Stimulated activated CD4-positive, alpha-beta T cell treated with anti-CD3 and anti-CD28 coated beads, Interleukin-15, amount 100 ng/mL, for 1 hour (primary cell): Measurements from ENCODE around the gene FAM20C.

Experiments used
- DNase-seq, 2 donors: peaks; one replicate each; pipeline ENCODE4 v3.0.0-alpha.2; 2020; ENCODE audit warnings: low read depth in 1 of 2, low spot score in 1 of 2

FAM20C gene

DNA sequence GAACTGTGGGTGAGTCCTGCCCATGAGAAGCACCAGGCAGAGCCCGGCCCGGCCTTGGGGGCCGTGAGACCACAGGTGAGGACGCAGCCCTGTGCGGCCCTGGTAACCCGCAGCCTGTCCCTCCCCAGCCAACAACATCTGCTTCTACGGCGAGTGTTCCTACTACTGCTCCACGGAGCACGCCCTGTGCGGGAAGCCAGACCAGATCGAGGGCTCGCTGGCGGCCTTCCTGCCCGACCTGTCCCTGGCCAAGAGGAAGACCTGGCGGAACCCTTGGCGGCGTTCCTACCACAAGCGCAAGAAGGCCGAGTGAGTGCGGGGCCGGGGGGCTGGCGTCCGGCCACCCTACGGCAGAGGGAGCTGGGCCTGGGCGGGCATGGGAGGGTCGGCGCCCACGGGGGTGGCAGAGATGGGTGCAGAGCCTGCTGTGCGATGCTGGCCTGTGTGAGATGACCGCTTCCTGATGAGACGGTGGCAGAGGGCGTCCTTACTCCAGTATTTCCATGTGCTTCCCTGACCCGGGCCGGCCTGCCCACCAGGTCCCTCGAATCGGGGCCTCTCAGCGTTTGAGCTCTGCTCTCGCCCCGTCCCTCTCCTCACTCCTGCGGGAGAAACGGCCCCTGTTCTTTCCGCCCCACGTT, 63.5 kb downstream of the FAM20C start:
- no peak for DNase-seq

DNA sequence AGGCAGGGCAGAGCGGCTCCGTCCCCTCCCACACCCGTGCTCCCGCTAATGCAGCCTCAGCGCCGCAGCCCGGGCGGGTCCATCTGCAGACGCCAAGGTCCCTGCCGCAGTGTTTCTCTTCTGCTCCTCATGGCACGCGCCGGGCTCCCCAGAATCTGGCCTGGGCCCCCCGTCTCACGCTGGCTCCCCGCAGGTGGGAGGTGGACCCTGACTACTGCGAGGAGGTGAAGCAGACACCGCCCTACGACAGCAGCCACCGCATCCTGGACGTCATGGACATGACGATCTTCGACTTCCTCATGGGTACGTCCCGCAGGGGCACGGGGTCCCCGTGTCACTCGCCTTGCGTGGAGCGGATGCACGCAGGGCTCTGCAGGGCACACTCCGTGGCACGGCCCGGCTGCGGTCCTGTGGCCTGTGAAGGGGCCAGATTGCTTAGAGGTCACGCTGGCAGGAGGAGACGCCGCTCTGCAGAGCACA, 64.1 kb downstream of the FAM20C start:
- no peak for DNase-seq

DNA sequence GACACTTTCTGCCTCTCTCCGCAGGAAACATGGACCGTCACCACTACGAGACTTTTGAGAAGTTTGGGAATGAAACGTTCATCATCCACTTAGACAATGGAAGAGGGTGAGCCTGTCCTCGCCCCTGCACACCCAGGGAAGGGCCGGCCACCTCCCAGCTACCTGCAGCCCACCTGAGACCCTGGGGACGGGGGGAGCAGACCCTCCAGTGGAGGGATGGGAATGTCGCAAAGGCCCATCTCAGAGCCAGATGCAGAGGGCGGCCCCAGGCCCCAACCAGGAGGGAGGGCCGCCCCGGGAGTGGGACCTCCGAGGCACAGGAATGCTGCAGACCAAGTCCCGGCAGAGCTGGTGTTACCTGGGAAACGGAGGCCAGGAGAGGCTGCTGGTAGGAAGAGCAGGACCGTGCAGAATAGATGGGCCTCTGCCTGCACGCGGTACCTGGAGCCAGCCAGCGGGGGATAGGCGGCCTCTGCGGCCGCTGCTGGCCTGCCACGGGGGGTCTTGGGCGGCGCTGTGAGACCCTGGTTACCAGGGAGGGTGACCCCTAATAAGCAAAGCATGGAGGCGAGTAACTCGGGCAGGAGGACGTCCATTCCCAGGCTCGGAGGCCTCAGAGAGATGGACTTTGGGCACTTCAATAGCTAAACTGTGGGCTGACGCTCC, 64.7 kb downstream of the FAM20C start:
- DNase-seq: no peak

GRCh38 chr7:257647-257992, 65.2 kb downstream of the FAM20C start:
- no peak for DNase-seq

DNA sequence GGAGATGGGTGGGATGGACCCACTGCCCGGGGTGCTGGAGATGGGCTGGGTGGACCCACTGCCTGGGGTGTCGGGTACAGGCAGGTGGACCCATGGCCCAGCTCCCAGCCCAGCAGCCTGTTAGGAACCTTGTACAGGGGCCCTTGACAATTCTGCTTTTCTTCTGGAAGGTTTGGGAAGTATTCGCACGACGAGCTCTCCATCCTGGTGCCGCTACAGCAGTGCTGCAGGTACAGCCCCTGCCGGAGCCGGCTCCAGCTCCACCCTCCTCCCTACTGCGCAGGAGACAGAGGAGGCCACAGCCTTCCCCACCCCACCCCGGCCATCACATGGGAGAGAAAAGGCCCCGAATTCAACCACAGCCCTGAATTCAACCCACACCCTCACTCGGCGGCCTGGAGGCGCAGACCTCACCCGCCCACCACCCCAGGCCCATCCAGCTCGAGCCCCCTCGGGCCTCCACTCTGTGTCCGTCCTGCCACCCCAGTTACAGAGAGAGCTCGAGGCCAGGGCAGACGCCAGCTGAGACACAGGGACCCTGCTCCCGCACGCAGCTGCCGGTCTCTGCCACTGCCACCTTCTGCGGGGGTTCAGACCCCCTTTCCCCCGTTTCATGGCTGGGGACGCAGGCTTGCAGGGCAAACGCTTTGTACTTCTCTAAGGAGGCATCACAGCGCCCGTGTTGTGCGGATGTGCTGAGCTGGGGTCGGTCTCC, 66.3 kb downstream of the FAM20C start:
- no peak for DNase-seq

- no peak for DNase-seq
Measured at GRCh38 chr7:259191-259505, 66.8 kb downstream of the FAM20C start.

- DNase-seq: no peak
Measured at GRCh38 chr7:259751-260405, 67.5 kb downstream of the FAM20C start.

DNA sequence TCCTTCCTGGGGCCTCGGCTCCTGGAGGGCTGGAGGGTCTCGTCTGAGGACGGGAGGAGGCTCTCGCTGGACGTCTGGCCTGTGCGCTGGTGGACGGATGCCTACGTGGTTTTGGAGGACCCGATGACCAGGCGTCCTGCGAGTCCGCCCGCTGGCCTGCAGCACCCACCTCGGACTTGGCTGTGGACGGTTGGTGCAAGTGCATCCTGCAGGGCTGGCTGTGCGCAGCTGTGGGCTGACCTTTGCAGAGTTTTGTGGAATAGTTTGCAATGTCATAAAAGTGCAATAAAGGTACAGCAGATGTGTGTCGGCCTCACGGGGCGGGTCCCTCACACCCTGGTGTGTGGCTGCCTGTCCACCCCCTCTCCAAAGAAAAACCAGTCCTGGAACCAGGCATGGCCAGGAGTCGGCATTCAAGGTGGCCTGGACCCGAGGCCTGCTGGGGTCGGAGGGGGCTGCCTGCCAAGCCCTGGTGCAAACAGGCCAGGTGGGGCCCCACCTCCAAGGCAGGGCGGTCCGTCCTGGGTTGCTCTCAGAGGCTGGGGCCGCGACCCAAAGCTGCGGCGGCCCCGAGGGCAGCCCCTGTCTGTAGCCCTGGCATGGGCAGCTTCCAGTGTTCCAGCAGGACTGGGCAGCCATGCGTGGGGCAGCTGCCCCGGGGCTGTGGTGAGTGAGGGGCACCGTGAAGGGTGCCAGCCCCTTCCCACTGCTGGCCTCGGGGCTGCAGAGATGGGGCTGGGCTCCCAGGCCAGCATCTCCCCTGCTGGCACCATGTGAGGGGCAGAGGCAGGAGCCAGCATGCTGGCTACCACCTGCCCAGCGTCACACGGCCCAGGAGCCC, 68.3 kb downstream of the FAM20C start:
- DNase-seq: no peak

GRCh38 chr7:261341-262250, 69.2 kb downstream of the FAM20C start:
- no peak for DNase-seq

DNA sequence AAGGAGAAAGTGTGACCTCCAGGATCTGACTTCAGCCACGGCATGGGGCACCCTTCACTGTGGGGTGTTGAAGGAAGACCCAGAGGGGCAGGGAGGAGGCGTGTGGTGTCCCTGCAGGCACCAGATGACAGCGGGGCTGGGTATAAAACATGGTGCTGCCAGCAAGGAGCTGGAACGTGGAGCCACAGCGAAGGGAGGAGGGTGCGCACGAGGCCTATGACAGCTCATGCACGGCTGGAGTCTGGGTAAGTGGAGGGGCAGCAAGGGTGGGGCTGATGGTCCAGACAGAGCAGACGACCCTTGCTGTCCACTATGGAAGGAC, 69.8 kb downstream of the FAM20C start:
- no peak for DNase-seq

DNA sequence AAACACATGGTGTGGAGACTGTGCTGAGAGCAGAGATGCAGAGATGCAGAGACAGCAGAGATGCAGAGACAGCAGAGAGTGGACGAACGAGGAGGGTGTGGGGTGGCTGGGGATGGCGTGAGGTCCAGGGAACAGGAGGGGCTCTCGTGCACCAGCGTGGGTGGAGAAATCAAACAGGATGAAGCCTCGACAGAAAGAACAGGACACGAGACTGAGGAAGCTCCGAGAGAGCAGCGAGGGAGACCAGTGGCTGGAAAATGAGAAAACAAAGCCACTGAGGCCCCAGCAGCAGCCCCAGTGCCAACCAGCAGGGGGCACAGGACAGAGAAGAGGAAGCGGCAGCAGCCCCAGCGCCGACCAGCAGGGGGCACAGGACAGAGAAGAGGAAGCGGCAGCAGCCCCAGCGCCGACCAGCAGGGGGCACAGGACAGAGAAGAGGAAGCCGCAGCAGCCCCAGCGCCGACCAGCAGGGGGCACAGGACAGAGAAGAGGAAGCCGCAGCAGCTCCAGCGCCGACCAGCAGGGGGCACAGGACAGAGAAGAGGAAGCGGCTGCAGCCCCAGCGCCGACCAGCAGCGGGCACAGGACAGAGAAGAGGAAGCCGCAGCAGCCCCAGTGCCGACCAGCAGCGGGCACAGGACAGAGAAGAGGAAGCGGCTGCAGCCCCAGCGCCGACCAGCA, 70.4 kb downstream of the FAM20C start:
- DNase-seq: peak in 1 of 2 donors; percentile 57

GRCh38 chr7:263483-264351, 71.3 kb downstream of the FAM20C start:
- DNase-seq: peak in 1 of 2 donors; percentile 27

GRCh38 chr7:264541-265191, 72.3 kb downstream of the FAM20C start:
- no peak for DNase-seq

DNA sequence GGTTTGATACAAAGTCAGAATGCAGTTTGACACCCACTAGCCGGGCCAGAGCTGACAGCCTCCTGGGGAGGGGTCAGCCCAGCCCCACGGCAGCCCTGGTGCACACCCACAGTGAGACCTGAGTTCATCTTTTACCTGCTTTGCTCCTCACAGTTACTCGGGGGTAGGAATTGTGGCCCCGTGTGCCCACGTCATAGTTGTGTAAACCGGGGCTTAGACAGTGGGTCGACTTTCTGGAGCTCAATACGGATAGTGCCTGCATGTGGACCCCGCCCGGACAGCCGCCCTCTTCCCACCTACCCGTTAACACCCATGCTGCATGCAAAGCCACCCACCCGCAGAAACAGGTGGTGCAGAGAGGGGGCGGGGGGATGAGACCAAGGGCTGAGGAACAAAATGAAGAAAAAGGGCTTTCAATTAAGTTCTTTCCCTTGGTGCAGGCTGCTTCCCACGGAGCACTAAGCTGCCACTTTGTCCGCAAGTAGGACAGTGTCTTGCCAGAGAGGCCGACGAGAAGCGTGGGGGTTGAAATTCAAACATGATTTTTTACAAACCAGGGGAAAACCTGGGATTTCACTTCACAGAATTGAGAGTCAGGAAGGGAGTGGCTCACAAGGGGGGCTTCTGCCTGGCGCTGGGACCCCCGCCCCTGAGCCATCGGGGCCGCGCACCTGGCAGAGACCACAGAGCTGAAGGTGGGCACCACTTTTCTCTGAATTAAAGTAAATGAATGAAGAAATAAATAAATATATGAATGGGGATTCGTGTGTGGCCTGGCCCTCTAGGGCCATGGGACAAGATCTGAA, 73.0 kb downstream of the FAM20C start:
- DNase-seq: no peak

- DNase-seq: no peak
Measured at GRCh38 chr7:265998-266850, 73.9 kb downstream of the FAM20C start.
